Stimulated activated CD8-positive, alpha-beta memory T cell treated with anti-CD3 and anti-CD28 coated beads, Interleukin-2, amount 100 ng/mL, for 1 hour (primary cell): Measurements from ENCODE around the gene STX10.
"Not testable (repeated sequence)": the region's sequence is repeated elsewhere in the genome, so short reads cannot be mapped to it uniquely, and the experiment has no call there.

Source experiments
- DNase-seq, 2 donors: peaks; one replicate each; pipeline ENCODE4 v3.0.0-alpha.2; 2020; ENCODE audit warnings: low read depth in 2 of 2

STX10 gene, protein sequence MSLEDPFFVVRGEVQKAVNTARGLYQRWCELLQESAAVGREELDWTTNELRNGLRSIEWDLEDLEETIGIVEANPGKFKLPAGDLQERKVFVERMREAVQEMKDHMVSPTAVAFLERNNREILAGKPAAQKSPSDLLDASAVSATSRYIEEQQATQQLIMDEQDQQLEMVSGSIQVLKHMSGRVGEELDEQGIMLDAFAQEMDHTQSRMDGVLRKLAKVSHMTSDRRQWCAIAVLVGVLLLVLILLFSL

DNA sequence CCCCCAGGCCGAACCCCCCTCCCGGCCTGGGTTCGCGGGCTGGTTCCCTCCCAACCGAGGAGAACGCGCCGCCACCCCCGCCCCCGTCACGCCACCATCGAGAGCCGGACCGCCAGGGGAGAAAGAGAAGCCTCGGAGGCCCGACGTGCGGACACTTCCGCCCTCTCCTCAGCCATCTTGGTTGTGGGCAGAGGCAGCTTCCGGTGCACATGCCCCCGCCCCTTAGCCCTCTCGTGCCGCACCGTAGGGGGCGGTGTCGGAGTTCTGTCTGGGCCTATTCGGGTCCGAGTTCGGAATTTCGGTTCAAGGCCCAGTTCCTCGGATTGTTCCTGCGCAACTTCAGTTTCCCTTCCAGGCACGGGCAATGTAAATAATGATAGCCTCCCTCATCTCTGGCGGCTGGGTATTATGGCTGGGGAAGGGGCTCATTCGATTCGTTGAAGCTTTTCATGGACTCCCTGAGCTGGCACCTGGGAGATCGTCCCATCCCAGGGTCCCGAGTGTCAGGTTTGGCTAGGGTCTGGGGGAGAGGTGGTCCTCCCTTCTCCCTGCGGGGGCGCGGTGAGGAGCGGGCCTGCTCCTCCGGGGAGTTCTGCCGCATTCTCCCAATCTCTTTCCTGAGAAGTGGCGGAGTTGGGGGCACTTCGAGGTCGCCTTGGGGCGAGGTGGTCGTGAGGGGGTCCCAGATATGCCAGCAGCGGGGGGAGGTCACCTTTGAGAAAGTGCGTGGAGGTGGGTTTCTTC lies at the start of gene STX10, which contains the start of gene IER2:
STX10 (minus strand) TSS at position 189 of the 744 bp plus-strand sequence. CDS start 202 bp downstream, outside the sequence.
IER2 (plus strand) TSS at position 225 of the 744 bp plus-strand sequence. CDS start 2,776 bp downstream, outside the sequence.
- peak; percentile 87 to 89 for DNase-seq

DNA sequence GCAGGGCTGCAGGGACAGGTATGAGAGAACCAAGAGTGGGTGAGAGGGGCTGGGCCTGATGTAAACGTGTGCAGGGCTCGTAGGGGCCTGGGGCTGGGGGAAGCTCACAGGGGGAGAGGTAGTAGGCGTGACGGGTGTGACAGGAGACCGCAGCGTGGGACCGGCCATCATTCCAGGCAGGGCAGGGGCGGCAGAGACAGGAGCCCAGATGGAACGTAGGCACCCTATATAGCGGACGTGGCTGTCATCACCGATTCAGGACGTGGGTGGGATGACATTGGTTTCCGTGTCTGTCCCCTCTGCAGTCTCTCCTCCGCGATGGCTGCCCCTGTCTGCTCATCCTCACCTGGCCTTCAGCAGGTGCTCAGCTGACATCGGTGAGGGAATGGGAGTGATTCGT lies 48.5 kb upstream of the STX10 start:
- no peak for DNase-seq

DNA sequence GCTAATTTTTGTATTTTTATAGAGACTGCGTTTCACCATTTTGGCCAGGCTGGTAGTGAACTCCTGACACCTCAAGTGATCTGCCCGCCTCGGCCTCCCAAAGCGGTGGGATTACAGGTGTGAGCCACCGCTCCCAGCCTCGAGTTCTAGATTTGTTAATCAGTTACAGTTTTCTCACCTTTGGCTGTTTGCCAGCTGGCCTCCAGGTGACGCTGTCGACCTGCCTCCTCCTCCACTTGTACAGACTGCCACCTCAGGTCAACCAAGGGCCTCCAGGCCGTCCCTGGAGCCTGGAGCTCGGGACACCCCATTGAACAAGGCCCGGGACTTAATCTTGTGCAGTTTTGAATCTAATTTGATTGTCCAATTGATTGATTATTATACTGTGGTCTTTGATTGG lies 45.5 kb upstream of the STX10 start:
- DNase-seq = no peak

DNA sequence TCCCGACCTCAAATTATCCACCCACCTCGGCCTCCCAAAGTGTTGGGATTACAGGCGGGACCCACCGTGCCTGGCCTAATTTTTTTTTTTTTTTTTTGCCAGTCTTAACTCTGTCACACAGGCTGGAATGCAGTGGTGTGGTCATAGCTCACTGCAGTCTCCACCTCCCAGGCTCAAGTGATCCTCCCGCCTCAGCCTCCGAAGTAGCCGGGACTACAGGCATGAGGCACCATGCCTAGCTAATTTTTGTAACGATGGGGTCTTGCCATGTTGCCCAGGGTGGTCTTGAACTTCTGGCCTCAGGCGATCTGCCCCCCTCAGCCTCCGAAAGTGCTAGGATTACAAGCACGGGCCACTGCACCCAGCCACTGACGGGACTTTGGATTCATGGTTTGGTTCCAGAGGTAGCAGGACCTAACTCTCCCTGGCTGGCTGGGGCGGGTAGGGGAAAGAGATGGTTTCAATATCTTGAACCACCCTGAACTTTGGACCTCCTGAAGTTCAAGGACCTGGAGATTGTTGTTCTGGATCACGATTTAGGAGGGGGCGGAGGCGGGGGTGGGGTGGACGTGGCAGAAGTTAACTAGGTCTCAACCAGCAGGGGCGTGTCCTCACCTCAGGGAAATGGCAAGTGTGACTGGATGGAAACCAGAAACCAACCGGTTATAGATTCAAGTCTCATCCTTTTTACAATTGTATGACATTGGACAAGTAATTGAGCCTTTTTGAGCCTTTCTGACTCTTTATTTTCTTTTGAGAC lies 40.8 kb upstream of the STX10 start:
- DNase-seq = no peak

DNA sequence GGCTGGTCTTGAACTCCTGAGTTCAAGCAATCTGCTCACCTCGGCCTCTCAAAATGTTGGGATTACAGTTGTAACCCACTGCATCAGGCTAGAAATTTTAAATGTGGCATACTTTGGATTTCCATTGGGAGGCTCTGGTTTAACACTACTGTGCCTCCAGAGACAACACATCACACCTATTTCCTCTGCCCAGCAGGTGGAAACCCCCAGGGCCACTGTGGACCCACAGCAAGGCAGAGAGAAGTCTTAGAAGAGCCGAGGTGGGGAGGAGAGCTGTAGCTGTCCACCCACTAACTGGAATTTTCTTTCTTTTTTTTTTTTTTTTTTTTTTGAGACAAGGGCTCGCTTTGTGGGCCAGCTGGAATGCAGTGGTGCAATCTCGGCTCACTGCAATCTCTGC lies 39.4 kb upstream of the STX10 start:
- DNase-seq = no peak

DNA sequence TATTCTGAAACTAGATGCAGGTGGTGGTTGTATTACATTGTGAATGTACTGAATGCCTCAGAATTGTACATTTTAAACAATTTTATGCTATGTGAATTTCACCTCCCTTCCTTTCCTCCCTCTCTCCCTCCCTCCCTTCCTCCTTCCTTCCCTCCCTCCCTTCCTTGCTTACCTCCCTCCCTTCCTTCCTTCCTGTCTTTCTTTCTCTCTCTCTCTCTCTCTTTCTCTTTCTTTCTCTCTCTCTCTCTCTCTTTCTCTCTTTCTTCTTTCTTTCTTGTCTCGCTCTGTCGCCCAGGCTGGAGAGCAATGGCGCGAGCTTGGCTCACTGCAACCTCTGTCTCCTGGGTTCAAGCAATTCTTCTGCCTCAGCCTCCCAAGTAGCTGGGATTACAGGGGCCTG lies 37.2 kb upstream of the STX10 start:
- no peak for DNase-seq

DNA sequence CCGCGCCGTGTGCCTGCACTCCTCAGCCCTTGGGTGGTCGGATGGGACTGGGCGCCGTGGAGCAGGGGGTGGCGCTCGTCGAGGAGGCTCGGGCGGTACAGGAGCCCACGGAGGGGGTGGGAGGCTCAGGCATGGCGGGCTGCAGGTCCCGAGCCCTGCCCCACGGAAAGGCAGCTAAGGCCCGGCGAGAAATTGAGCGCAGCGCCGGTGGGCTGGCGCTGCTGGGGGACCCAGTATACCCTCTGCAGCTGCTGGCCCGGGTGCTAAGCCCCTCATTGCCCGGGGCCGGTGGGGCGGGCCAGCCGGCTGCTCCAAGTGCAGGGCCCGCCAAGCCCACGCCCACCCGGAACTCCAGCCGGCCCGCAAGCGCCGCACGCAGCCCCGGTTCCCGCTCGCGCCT lies 36.5 kb upstream of the STX10 start:
- not testable (repeated sequence) for DNase-seq

DNA sequence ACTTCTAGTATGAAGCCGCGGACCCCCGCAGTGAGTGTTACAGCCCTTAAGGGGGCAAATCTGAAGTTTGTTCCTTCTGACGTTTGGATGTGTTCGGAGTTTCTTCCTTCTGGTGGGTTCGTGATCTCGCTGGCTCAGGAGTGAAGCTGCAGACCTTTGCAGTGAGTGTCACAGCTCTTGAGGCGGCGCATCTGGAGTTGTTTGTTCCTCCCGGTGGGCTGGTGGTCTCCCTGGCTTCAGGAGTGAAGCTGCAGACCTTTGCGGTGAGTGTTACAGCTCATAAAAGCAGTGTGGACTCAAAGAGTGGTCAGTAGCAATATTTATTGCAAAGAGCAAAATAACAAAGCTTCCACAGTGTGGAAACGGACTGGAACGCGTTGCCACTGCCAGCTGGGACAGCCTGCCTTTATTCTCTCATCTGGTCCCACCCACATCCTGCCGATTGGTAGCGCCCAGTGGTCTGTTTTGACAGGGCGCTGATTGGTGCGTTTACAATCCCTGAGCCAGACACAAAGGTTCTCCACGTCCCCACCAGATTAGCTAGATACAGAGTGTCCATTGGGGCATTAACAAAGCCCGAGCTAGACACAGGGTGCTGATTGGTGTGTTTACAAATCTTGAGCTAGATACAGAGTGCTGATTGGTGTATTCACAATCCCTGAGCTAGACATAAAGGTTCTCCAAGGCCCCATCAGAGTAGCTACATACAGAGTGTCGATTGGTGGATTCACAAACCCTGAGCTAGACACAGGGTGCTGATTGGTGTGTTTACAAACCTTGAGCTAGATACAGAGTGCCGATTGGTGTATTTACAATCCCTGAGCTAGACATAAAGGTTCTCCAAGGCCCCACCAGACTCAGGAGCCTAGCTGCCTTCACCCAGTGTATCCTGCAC lies 35.8 kb upstream of the STX10 start:
- DNase-seq = not testable (repeated sequence)

DNA sequence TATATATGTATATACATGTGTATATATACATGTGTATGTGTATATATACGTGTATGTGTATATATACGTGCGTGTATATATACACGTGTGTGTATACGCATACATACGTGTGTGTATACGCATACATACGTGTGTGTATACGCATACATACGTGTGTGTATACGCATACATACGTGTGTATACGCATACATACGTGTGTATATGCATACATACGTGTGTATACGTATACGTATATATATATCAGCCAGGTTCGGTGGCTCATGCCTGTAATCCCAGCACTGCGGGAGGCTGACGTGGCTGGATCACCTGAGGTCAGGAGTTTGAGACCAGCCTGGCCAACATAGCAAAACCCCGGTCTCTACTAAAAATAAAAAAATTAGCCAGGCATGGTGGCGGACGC lies 34.8 kb upstream of the STX10 start:
- DNase-seq = not testable (repeated sequence)

DNA sequence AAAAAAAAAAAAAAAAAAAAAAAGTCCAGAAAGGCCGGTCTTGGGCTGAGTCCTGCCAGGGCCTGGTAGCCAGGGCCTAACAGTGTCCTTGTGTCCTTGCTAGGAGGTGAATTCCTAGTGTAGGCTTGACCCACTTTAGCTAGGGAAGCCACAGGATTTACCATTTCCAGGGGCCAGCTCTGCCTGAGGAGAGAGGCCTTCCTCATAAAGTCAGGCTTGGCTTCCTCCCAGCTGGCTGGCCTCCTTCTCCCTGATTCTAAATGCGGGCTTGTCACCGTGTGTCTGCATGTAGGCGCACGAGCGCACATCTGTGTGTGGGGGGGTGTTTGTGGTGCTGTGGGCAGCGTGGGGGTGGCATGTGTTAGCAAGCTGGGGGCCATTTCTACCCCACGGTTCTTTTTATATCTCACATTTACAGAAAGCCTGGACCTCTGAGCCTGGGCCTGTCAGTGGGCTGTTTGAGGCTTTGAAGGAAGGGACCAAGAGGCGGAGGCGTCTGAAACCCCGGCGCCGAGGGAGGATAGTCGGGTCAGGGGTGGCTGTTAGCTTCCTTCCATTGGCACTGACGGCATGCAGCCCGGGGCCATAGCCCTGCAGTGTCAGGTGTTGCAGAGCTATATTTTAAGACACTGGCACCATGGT lies 31.7 kb upstream of the STX10 start:
- no peak for DNase-seq

DNA sequence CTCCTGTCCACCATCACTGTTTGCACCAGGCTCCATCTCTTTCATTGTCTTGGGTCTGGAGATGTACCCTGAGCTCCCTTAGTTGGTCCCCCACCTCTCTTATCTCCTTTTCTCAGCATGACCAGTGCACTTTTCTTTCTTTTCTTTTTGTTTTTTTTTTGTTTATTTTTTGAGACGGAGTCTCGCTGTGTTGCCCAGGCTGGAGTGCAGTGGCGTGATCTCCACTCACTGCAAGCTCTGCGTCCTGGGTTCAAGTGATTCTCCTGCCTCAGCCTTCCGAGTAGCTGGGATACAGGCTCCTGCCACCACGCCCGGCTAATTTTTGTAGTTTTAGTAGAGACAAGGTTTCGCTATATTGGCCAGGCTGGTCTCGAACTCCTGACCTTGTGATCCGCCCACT lies 28.1 kb upstream of the STX10 start:
- not testable (repeated sequence) for DNase-seq

DNA sequence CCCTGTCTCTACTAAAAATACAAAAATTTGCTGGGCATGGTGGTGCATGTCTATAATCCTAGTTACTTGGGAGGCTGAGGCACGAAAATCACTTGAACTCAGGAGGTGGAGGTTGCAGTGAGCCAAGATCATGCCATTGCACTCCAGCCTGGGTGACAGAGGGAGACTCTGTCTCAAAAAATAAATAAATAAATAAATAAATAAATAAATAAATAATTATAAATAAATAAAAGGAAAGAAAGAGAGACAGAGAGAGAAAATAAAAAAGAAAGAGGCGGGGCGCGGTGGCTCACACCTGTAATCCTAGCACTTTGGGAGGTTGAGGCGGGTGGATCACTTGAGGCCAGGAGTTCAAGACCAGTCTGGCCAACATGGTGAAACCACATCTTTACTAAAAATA lies 27.4 kb upstream of the STX10 start:
- not testable (repeated sequence) for DNase-seq

DNA sequence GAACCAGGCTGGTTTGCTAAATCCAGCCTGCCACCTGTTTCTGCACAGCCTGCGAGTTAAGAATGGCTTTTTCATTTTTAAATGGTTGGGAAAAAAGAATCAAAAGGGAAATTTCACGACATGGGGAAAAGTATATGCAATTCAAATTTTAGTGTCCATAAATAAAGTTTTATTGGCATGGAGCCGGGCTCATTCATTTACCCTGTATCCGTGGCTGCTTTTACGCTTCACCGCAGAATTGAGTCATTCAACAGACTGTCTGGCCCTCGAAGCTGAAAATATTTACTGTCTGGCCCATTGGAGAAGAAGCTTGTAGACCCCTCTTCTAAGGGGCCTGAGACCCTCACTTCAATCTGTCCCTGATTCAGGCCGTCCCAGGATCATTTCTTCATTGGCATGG lies 26.2 kb upstream of the STX10 start:
- no peak for DNase-seq

DNA sequence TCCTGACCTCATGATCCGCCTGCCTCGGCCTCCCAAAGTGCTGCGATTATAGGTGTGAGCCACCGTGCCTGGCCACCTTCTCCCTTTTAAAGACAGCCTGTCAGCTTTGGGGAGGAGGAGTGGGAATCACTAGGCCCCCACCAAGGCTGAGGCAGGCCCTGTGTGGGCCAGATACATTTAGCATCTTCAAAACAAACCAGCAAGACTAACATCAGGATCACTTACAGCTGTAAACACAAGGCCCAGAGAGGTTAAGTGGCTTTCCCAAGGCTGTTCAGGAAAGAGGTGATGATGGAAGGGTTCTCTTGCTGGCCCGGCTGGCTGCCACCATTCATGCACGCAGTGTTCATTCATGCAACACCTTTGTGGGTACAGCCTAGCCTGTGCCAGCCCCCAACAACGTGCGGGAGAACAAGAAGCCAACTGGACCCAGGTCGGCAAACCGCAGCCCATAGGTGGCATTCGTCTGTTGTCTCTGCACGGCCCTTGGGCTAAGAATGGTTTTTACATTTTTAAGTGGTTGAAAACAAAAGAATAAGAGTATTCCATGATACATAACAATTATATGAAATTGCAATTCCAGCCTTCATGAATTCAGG lies 23.1 kb upstream of the STX10 start:
- DNase-seq = no peak

DNA sequence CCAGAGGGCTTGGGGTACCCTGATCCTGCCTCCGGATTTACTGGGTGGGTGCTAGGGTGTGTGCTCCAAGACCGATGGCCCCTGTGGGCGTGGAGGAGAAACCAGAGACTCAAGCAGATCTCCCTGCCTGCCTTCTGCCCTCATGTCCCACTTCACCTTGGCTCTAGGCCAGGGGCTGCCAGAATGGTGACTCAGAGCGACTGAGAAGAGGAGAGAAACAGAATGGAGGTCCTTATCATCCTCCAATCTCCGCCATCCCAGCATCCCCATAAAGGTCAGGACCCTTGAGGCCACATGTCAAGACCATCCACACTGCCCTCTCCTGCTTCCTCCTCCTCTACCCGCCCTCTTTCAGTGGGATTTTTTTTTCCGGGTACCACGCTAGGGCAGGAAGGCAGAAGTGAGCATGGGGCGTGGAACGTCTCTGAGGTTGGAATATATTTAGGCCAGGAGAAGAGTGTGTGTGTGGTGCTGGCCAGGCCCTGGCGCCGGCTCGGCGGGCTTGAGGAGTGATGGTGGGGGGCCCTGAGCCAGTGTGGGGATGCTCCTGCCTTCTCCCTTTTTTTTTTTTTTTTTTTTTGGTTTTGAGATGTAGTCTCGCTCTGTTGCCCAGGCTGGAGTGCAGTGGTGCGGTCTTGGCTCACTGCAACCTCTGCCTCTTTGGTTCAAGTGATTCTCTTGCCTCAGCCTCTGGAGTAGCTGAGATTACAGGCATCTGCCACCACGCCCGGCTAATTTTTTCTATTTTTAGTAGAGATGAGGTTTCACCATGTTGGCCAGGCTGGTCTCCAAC lies 22.4 kb upstream of the STX10 start:
- peak; percentile 63 to 72 for DNase-seq

DNA sequence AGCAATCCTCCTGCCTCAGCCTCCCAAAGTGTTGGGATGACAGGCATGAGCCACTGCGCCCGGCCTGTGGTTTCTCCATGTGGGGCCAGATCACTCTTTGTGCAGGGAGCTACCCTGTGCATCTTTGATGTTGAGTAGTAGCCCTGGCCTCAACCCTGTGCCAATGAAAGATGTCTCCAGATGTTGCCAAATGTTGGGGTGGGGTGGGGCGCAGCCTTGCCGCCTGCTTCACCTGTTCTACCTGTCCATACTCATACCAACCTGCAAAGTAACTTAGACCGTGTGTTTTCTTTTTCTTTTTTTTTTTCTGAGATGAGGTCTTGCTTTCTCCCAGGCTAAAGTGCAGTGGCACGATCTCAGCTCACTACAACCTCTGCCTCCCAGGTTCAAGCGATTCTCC lies 21.0 kb upstream of the STX10 start:
- DNase-seq = no peak

DNA sequence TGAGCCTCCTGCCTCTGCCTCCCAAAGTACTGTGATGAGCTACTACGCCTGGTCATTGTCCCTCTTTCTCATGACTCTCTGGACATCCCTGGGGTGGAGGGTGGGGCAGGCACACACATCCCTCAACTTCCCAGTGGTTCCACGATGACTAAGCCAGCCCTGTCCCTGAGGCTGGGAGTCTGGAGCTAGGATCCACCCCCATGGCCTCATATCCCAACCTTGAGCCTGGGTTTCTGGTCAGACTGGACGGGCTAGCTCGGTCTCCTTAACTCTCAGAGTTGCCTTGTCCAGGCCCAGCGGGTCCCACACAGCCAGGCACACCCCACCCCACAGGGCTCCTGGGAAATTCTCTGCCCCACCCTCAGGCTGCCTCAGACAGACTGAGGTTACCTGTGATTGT lies 19.6 kb upstream of the STX10 start:
- no peak for DNase-seq

DNA sequence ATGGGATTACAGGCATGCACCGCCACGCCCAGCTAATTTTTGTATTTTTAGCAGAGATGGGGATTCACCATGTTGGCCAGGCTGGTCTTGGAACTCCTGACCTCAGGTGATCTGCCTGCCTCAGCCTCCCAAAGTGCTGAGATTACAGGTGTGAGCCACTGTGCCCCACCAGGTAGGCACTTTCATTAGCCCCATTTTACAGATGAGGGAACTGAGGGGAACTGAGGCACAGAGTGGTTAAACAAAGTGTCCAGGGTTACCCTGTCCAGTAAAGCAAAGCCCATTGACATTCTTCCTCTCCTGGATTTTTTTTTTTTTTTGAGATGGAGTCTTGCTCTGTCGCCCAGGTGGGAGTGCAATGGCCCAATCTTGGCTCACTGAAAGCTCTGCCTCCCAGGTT lies 16.0 kb upstream of the STX10 start:
- not testable (repeated sequence) for DNase-seq

DNA sequence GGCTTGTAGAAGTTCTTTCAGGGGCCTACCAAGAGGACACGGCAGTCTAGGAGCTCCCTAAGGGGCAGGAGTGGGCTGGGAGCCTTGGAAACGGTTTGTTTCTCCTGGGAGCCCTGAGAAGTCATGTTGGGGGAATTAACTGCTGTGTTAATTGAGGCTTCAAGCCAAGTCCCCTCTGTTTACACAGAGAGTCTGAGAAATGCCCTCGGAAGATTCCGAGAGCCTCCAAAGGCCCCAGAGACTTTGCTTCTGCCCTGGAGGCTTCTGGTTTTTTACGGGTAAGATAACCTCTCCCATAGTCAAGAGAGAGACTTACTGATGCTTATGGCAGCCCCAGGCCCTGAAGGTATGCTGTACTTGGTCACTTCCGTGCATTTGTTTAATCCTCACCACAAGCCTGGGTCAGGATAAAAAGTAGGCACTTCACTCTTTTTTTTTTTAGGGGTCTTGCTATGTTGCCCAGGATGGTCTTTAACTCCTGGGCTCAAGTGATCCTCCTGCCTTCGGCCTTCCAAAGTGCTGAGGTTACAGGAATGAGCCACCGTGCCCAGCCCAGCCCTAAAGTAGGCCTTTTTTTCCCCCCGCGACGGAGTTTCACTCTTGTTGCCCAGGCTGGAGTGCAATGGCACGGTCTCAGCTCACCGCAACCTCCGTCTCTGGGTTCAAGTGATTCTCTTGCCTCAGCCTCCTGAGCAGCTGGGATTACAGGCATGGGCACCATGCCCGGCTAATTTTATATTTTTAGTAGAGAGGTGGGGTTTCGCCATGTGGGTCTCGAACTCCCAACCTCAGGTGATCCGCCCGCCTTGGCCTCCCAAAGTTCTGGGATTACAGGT lies 15.2 kb upstream of the STX10 start:
- DNase-seq = no peak
